ENCODE measurements around the gene PADI3.

DNA sequence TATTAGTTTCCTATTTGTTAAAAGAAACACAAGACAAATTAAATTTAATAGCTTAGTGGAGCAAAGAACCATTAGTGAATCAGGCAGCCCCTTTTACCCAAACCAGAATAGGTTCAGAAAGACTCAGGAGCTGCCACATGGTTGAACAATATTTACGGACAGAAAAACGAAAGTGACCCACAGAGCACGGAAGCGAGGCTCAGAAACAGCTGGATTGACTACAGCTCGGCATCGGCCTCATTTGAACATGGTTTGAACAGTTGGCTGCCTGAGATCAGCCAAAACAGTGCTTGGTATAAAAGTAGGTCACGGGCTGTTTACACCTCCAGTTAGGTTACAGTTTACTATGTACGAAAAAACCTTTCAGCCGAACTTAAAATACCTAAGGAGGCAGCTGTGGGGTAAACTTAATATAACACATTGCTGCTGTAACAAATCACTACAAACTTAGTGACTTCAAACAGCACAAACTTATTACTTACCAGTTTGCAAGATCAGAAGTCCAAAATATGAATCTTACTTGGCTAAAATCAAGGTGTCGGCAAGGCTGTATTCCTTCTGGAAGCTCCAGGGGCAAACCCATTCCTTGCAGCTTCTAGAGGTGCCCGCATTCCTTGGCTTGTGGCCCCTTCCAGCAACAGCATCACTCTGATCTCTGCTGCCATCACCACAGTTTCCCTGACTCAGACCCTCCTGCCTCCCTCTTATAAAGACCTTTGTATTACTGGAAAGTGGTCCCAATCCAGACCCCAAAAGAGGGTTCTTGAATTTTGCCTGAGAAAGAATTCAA, 70.9 kb downstream of the PADI3 start:
- no peak for TF ChIP-seq POLR2AphosphoS5 (IDR thresholded peaks at IDR 0.05; ENCODE audit: low read depth, low read length)
- no peak for TF ChIP-seq FOXP2 (optimal IDR thresholded peaks at IDR 0.05; ENCODE audit: borderline replicate concordance, extremely low read depth, extremely low read length, insufficient read depth)
- TF ChIP-seq, protein P1, sequence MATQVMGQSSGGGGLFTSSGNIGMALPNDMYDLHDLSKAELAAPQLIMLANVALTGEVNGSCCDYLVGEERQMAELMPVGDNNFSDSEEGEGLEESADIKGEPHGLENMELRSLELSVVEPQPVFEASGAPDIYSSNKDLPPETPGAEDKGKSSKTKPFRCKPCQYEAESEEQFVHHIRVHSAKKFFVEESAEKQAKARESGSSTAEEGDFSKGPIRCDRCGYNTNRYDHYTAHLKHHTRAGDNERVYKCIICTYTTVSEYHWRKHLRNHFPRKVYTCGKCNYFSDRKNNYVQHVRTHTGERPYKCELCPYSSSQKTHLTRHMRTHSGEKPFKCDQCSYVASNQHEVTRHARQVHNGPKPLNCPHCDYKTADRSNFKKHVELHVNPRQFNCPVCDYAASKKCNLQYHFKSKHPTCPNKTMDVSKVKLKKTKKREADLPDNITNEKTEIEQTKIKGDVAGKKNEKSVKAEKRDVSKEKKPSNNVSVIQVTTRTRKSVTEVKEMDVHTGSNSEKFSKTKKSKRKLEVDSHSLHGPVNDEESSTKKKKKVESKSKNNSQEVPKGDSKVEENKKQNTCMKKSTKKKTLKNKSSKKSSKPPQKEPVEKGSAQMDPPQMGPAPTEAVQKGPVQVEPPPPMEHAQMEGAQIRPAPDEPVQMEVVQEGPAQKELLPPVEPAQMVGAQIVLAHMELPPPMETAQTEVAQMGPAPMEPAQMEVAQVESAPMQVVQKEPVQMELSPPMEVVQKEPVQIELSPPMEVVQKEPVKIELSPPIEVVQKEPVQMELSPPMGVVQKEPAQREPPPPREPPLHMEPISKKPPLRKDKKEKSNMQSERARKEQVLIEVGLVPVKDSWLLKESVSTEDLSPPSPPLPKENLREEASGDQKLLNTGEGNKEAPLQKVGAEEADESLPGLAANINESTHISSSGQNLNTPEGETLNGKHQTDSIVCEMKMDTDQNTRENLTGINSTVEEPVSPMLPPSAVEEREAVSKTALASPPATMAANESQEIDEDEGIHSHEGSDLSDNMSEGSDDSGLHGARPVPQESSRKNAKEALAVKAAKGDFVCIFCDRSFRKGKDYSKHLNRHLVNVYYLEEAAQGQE (IDR thresholded peaks at IDR 0.05; ENCODE audit: insufficient read depth in 1 of 2, low read depth in 2 of 2, low read length in 2 of 2) = no peak
- TF ChIP-seq TAF1 (IDR thresholded peaks at IDR 0.05; ENCODE audit: borderline replicate concordance, insufficient read depth, low read length) = no peak

Measured in PFSK-1 (cell line).